Motor neuron (in vitro differentiated cells): ENCODE data around the gene LCN15. TPM values are rescaled to one million over a fixed set of nuclear protein-coding genes. Genes with fewer than 3 reads are reported as not detected.
A peak's percentile ranks its signal among the peaks of the same experiment; 100 is the strongest.
"Not testable (repeated sequence)": the region's sequence is repeated elsewhere in the genome, so short reads cannot be mapped to it uniquely, and the experiment has no call there.

ENCODE experiments used
- ATAC-seq, 8 experiments: fragments of 200-7000 bp; cut with Tn5 transposase; replicated peaks in 6 of 8; 2 replicates each; pipeline ENCODE4 v1.8.0; 2021; ENCODE audit warnings: mild to moderate bottlenecking in 8 of 8, moderate library complexity in 8 of 8
- H3K27ac ChIP-seq, 2 donors: fragments of 250-450 bp; sonication (Bioruptor Pico); 2 replicates each; pipeline ENCODE4 v1.9.0; 2021; ENCODE audit warnings: antibody characterized with exemption in 2 of 2, mild to moderate bottlenecking in 2 of 2, moderate library complexity in 1 of 2
- H3K4me1 ChIP-seq, 2 donors: fragments of 250-450 bp; sonication (Bioruptor Pico); replicated peaks in 1 of 2; 2 replicates each; pipeline ENCODE4 v1.6.1; 2021; ENCODE audit warnings: antibody characterized with exemption in 2 of 2, mild to moderate bottlenecking in 2 of 2, moderate library complexity in 1 of 2
- H3K4me3 ChIP-seq, 5 donors: fragments of 250-450 bp; sonication (Bioruptor Pico); 2 replicates each; pipeline ENCODE4 v1.9.0; 2021; ENCODE audit warnings: antibody characterized with exemption in 5 of 5, mild to moderate bottlenecking in 5 of 5, moderate library complexity in 4 of 5
- WGBS, 10 experiments: fragments of 450-650 bp; shearing (Covaris generic); methylation state at CpG; one replicate each; pipeline ENCODE4 v1.0.0; 2022; 5-methylcytosine and 5-hydroxymethylcytosine counted together
- in situ Hi-C, 9 experiments: fragments of 400-800 bp; cut with MboI; loops; one replicate each; pipeline ENCODE4 v1.15.0; 2021; ENCODE audit warnings: low sequenced_read_pairs in 9 of 9, low pct_unique_long_range_greater_than_20kb in 2 of 9; ENCODE audit not compliant: unreplicated experiment in 9 of 9
- total RNA-seq, 8 experiments: library from RNA; unstranded; fragments of 300-600 nt; gene quantifications; 2 replicates each; pipeline versions ENCODE4 v1.2.3 to v1.2.4, GENCODE V29; 2022

The LCN15 gene
- total RNA-seq, 8 experiments from 2014 or later = 0.21 to 0.43 (median 0.23) TPM; not detected in 3

DNA sequence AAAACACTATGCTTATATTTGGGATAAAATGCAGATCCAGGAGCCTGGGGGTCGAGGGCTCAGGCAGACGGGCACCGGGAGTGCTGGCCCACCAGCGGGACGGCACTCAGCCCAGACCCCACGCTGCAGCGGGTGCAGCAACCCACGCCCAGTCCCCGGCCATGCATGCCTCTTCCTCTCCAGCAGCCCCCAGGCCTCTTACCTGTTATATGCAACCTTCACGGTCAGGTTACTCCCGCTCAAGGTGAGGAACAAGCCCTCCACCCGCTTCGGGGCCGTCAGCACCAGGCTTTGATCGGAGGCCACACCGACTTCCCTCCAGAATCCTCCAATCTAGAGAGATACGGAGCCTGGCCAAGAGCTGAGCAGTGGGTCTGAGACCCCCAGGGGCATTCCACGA is 7.5 kb downstream of the LCN15 start:
- in situ Hi-C loops = no loop called here
- Histone ChIP-seq H3K4me3 (no peak overlapping the region), H3K27ac (no peak overlapping the region), H3K4me1 (peaks cover 3 to 5% of the 10 kb centered on the region in 2 donors)
- no peak for ATAC-seq
- 70 to 100% (median 100%) methylated on average over 1 to 2 of the region's 18 CpGs; no CpG with 5 or more reads in 7 of the 10 experiments for WGBS, 10 experiments

DNA sequence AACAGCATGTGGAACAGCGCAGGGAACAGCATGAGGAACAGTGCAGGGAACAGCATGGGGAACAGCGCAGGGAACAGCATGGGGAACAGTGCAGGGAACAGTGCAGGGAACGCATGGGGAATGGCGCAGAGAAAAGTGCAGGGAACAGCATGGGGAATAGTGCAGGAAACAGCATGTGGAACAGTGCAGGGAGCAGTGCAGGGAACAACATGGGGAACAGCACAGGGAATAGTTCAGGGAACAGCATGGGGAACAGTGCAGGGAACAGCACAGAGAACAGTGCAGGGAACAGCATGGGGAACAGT is 8.2 kb downstream of the LCN15 start:
- no peak overlapping the region for H3K4me3 ChIP-seq
- in situ Hi-C loops = no loop called here
- H3K4me1 ChIP-seq = peaks cover 2% of the 10 kb centered on the region in 2 donors
- no peak overlapping the region for H3K27ac ChIP-seq
- no peak for ATAC-seq
- WGBS, 10 experiments = 80 to 100% methylated on average over 1 of the region's 4 CpGs; no CpG with 5 or more reads in 8 of the 10 experiments

DNA sequence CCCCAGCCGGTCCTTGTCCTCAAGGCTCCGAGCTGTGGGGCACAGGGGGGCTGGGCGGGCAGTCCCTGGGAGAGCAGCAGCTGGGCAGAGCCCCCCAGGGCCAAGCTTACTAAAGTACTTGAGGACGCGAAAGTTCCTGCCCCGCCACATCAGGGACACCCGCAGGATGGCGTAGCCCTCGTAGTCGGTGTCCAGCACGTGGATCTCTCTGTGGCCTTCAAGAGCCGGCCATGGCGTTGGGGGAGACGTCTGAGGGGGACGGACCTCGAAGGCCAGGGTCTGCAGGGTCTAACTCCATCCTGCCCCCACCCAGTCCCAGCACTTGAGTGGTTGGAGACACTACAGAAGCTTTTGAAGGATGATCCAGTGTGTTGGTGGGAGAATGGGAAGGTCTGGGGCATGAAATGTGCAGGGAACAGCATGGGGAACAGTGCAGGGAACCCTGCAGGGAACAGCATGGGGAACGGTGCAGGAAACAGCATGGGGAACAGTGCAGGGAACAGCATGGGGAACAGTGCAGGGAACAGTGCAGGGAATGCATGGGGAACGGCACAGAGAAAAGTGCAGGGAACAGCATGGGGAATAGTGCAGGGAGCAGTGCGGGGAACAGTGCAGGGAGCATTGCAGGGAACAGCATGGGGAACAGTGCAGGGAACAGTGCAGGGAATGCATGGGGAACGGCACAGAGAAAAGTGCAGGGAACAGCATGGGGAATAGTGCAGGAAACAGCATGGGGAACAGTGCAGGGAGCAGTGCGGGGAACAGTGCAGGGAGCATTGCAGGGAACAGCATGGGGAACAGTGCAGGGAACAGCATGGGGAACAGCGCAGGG is 8.8 kb downstream of the LCN15 start:
- H3K4me3 ChIP-seq, H3K27ac ChIP-seq, H3K4me1 ChIP-seq, in situ Hi-C loops: not testable (repeated sequence)
- WGBS, 10 experiments = 60 to 100% (median 87%) methylated on average over 1 to 4 of the region's 22 CpGs; no CpG with 5 or more reads in 3 of the 10 experiments
- ATAC-seq = peak in 2 of 8 experiments; percentile 2 to 4

DNA sequence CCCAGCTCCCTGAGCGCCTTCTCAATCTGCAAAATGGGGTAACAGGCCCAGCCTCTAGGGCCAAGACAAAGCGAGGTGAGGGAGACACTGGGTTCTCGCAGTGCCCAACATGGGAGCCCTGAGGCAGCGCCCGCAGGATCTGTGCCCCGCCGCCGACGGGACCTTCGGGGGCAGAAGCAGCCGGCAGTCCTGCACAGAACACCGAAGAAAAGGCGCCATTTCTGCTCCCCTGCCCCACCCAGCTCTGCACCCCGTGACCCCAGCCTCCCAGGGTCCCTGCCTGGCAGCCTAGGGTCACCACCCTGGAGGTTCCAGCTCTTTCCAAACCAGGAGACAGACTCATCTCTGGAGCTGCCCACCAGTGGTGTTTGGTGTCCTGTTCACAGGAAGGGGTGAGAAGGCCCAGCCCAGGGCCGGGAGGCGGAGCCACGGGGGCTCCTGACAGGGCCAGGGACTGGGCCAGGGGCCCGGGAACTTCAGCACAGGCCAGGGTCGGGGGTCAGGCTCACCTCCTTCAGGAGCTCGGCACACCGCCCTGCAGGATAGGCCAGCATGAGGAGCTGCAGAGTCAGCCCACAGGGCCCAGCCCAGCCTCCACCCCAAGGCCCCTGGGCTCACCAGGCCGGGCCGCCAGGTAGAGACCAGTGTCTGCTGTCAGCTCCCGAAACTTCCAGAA is 9.6 kb downstream of the LCN15 start:
- ATAC-seq = peak in 4 of 8 experiments; percentile 2 to 18 (median 10)
- Histone ChIP-seq H3K4me3 (no peak overlapping the region), H3K27ac (no peak overlapping the region), H3K4me1 (no peaks in the 10 kb centered on the region)
- 60 to 100% (median 60%) methylated on average over 1 of the region's 24 CpGs; no CpG with 5 or more reads in 7 of the 10 experiments for WGBS, 10 experiments
- in situ Hi-C loops = no loop called here

DNA sequence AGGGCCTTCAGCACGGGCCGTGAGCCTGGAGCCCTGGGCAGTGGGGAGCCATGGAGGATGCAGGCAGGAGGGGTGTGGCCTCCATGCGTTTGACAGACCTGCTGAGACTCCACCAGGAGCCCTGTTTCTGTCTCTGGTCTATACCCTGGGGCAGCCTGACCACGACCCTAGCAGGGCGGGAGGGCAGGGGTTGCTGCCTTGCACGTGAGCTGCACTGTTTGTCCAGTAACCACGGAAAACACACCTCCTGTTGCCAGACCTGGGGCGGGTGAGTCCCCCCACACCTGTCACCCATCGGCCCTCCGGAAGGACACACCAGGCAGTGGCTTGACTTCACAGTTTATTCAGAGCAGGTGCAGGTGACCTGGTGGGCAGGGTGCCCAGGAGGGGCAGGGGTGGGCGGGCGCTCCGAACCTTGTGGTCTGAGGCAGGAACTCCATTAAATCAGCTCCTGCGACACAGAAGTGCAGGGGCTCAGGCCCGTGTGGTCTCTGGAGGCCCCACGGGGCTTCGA is 10.2 kb downstream of the LCN15 start:
- ATAC-seq = peak in 2 of 8 experiments; percentile 10 to 11
- in situ Hi-C loops = no loop called here
- Histone ChIP-seq H3K27ac (no peak overlapping the region), H3K4me1 (no peaks in the 10 kb centered on the region), H3K4me3 (no peak overlapping the region)
- WGBS, 10 experiments = 80% methylated on average over 1 of the region's 17 CpGs; no CpG with 5 or more reads in 9 of the 10 experiments

DNA sequence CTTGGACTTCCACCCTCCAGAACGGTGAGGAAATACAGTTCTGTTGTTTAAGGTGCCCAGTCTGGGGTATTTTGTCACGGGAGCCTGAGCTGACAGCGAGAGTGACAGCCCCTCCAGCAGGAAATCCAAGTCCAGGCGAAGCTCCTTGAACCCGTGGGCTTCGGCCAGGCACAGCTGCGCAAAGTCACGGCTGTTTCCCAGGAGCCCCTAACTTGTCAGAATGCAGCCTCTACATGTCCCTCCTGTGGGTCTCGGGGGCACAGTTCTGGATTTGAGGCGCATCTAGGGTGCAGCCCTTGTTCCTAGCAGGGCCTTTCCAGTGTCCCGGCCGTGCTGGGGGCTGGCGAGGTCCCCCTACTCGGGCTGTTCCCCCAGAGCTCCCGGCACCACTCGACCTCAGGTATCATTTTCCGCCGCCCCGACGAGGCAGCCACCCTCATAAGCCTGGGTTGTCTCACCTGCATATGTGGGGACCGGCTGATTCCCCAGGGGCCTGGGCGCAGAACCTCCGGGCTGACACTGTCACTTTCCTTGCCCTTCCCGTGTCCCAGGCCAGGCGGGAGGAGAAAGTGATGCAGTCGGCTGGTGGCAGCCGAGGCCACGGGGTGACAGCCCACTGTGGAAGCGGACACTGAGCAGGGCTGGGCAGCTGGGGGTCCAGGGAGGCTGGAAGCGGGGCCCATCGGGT is 10.8 kb downstream of the LCN15 start:
- no peak for ATAC-seq
- in situ Hi-C loops = no loop called here
- no peak overlapping the region for H3K27ac ChIP-seq
- H3K4me3 ChIP-seq = no peak overlapping the region
- WGBS, 10 experiments = 50 to 100% (median 68%) methylated on average over 2 to 13 of the region's 31 CpGs; no CpG with 5 or more reads in 4 of the 10 experiments
- H3K4me1 ChIP-seq = no peaks in the 10 kb centered on the region

DNA sequence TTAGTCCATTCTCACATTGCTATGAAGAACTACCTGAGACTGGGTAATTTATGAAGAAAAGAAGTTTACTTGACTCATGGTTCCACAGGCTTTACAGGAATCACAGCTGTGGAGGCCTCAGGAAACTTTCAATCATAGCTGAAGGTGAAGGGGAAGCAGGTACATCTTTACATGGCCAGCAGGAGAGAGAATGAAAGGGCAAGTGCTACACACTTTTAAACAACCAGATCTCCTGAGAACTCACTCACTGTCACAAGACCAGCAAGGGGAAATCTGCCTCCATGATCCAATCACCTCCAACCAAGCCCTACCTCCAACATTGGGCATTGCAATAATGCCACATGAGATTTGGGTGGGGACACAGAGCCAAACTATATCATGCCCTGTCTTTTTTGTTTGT is 12.5 kb downstream of the LCN15 start:
- Histone ChIP-seq H3K4me3 (no peak overlapping the region), H3K27ac (no peak overlapping the region), H3K4me1 (no peaks in the 10 kb centered on the region)
- no peak for ATAC-seq
- in situ Hi-C loops = no loop called here

DNA sequence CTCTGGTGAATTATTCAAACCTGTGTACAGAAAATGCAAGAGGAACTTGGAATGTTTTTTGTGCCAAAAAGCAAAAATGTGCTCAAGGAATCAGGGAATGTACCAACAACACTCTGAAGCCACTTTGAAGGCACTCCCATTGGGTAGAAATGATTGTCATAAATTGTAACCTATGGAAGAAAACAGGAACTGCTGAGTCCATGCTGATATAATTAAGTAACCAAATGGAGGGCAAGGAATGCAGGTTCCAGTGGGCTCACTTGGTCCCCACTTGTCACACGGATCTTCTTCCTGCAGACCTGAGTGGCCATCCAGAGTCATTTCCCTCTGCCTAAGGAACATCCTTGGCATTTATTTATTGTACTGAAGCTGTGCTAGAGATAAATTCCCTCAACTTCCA is 13.1 kb downstream of the LCN15 start:
- no peak for ATAC-seq
- no peak overlapping the region for H3K4me3 ChIP-seq
- WGBS, 10 experiments = 60 to 100% (median 73%) methylated on average over 1 of the region's 1 CpG; no CpG with 5 or more reads in 4 of the 10 experiments
- in situ Hi-C loops = no loop called here
- H3K4me1 ChIP-seq = no peaks in the 10 kb centered on the region
- H3K27ac ChIP-seq = no peak overlapping the region

DNA sequence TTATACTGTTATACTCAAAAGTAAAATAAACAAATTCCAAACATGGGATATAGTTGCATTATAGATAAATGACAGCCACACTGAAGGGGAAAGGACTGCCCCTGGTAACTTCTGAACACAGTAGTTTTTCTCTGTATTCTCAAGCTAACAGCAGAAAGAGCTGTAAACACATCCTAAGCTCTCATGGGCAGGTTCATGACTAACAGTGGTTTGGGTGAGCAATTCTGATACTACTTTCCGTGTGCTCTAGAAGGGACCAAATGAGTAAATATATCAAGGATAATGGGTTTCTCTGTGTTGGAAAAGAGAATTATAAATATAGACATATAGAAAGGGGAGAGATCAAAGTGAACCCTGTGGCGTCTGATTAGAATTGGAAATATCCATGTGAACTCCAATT is 13.8 kb downstream of the LCN15 start:
- WGBS, 10 experiments = 0 to 80% (median 45%) methylated on average over 1 to 2 of the region's 2 CpGs; no CpG with 5 or more reads in 6 of the 10 experiments
- peak in 1 of 8 experiments; percentile 20 for ATAC-seq
- no peak overlapping the region for H3K27ac ChIP-seq
- in situ Hi-C loops = no loop called here
- no peak overlapping the region for H3K4me3 ChIP-seq
- H3K4me1 ChIP-seq = no peaks in the 10 kb centered on the region

DNA sequence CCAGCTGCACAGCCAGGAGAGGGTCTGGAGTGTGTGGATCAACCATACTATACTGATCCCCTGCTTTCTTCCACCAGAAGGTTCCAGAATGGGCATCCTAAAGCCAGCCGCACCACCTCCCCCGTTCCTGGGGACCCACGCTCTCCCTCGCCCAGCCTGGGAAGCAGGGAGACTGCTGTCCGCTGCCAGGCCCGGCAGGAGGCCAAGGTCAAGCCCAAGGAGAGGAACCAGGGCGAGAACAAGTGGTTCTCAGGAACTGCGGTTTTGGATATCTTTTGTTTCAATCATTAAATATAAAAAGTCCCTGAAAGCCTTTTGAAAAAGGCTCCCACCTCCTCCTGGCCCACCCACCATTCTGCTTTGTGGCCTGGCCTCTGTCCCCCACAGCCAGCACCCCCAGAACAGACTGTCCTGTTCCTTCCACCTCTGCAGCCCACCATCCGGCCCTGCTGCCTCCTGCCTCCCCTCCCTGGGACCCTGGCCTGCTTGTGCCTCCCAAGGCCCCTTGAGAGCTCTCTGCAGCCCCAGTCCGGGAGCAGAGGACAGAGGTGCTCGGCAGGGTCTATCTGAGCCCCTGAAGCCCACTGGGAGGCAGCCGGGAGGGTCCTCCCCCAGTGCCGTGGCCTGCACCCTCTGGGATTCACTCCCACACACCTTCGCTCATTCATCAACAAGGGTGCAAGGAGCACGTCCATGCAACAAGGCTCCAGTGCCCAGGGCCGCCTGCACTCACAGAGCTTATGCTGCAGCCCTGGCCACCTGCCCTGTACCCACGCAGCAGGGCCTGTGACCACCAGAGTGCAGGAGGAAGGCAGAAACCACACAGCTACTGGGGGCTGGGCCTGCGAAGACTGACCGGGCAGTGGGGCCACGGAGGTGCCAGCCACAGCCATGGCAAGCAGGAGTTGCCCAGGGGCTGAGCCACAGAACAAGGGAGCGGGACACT is 15.4 kb downstream of the LCN15 start:
- WGBS, 10 experiments = 54 to 100% (median 70%) methylated on average over 1 to 7 of the region's 21 CpGs; no CpG with 5 or more reads in 2 of the 10 experiments
- in situ Hi-C loops = no loop called here
- Histone ChIP-seq H3K4me1 (no peaks in the 10 kb centered on the region), H3K27ac (no peak overlapping the region), H3K4me3 (no peak overlapping the region)
- ATAC-seq = peak in 1 of 8 experiments; percentile 2

DNA sequence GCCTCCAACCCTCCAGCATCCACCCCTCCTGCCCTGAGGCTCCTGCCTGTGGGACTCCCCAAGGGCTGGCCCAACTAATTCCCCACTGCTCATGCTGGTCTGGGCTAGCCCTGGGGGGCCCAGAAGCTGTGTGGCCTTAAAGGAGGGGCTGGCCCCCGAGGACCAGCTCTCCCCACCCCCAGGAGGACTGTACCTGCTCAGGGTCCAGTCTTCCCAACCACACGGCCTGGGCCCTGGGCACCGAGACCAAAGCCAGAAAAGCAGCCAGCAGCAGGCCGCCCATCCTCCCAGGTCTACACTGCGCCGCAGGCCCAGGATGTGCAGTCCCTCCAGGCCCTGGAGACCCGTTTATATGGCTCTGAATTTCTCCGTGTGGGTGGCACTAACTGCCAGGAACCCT is 16.1 kb downstream of the LCN15 start, which contains the start of gene LCN6:
Gene LCN6 (minus strand): TSS at position 325 of the 400 bp plus-strand sequence. CDS start 42 bp downstream, at position 283.
- 53 to 79% (median 72%) methylated on average over 3 to 5 of the region's 8 CpGs; no CpG with 5 or more reads in 7 of the 10 experiments for WGBS, 10 experiments
- no peak within 1 kb of the TSS for H3K27ac ChIP-seq
- in situ Hi-C loops = no loop called here
- no peak within 1 kb of the TSS for H3K4me3 ChIP-seq
- peak in 1 of 8 experiments; percentile 13 for ATAC-seq
- no peaks in the 10 kb centered on the region for H3K4me1 ChIP-seq
